ENCODE data around the gene EIF5B. TPM values are rescaled to one million over a fixed set of nuclear protein-coding genes. Genes with fewer than 3 reads are reported as not detected.
"Not testable (repeated sequence)": the region's sequence is repeated elsewhere in the genome, so short reads cannot be mapped to it uniquely, and the experiment has no call there.

EIF5B gene
- total RNA-seq, 1 donor from 2014 or later: 57.4 TPM

DNA sequence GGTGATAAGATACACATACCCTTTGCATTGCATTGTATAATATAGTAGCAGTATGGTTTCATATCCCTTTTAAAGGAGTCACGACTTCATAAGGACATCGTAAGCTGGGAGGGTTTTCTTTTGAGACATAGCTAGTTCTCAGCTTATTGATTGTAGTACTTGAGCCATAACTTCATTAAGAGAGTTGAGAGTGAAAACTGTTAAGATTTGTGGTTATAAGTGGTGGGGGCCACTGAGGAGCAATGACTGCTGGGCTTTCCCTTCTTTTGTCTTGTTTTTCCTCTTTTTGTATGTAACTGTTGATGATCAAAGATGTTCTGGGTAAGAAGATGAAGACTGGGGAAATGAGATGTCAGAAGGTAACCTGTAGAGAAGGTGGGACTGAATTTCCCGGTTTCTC is 11.0 kb downstream of the EIF5B start:
- TF ChIP-seq, protein P1, sequence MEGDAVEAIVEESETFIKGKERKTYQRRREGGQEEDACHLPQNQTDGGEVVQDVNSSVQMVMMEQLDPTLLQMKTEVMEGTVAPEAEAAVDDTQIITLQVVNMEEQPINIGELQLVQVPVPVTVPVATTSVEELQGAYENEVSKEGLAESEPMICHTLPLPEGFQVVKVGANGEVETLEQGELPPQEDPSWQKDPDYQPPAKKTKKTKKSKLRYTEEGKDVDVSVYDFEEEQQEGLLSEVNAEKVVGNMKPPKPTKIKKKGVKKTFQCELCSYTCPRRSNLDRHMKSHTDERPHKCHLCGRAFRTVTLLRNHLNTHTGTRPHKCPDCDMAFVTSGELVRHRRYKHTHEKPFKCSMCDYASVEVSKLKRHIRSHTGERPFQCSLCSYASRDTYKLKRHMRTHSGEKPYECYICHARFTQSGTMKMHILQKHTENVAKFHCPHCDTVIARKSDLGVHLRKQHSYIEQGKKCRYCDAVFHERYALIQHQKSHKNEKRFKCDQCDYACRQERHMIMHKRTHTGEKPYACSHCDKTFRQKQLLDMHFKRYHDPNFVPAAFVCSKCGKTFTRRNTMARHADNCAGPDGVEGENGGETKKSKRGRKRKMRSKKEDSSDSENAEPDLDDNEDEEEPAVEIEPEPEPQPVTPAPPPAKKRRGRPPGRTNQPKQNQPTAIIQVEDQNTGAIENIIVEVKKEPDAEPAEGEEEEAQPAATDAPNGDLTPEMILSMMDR (IDR thresholded peaks at IDR 0.05; ENCODE audit: partially characterized antibody, unreplicated experiment): no peak
- no peak for DNase-seq
- H3K36me3 Mint-ChIP-seq (ENCODE audit: unreplicated experiment): no peaks in the 10 kb centered on the region
- no peaks in the 10 kb centered on the region for H3K9me3 Mint-ChIP-seq (ENCODE audit: unreplicated experiment)
- H3K27ac Mint-ChIP-seq (ENCODE audit: unreplicated experiment): no peak overlapping the region
- no peak overlapping the region for H3K4me3 Mint-ChIP-seq (ENCODE audit: unreplicated experiment)
- H3K27me3 Mint-ChIP-seq (ENCODE audit: unreplicated experiment): no peaks in the 10 kb centered on the region
- no peaks in the 10 kb centered on the region for H3K4me1 Mint-ChIP-seq (ENCODE audit: low read depth, unreplicated experiment)

DNA sequence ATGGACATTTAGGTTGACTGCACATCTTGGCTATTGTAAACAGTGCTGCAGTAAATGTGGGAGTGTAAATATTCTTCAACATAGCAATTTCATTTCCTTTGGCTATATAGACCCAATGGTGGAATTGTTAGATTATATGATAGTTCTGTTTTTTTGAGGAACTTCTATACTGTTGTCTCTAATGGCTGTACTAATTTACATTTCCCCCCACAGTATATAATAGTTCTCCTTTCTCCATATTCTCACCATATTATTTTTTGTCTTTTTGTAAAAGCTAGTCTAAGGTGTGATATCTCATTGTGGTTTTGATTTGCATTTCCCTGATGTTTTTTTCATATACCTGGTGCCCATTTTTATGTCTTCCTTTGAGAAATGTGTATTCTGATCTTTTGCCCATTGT is 13.0 kb downstream of the EIF5B start:
- TF ChIP-seq, protein P1 (IDR thresholded peaks at IDR 0.05; ENCODE audit: partially characterized antibody, unreplicated experiment): no peak
- DNase-seq: no peak
- Mint-ChIP-seq H3K9me3 (ENCODE audit: unreplicated experiment) (no peaks in the 10 kb centered on the region), H3K27ac (ENCODE audit: unreplicated experiment) (no peak overlapping the region), H3K36me3 (ENCODE audit: unreplicated experiment) (no peaks in the 10 kb centered on the region), H3K27me3 (ENCODE audit: unreplicated experiment) (no peaks in the 10 kb centered on the region), H3K4me3 (ENCODE audit: unreplicated experiment) (no peak overlapping the region), H3K4me1 (ENCODE audit: low read depth, unreplicated experiment) (no peaks in the 10 kb centered on the region)

DNA sequence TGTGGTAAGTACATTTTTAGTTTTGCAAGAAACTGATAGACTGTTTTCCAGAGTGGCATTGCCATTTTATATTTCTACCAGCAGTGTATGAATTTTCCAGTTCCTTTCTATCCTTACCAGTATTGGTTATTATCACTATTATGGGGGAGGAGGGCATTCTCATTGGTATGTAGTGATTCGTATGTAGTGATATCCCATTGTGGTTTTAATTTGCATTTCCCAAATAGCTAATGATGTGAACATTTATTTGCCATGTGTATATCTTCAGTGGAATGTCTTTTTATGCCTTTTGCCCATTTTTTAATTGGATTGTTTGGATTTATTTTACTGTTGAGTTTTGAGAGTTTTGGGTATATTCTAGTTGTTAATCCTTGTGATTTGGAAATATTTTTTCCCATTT is 16.9 kb downstream of the EIF5B start:
- no peak for DNase-seq
- Mint-ChIP-seq H3K9me3 (ENCODE audit: unreplicated experiment) (no peaks in the 10 kb centered on the region), H3K36me3 (ENCODE audit: unreplicated experiment) (no peaks in the 10 kb centered on the region), H3K4me3 (ENCODE audit: unreplicated experiment) (no peak overlapping the region), H3K27ac (ENCODE audit: unreplicated experiment) (no peak overlapping the region), H3K4me1 (ENCODE audit: low read depth, unreplicated experiment) (peaks cover 8% of the 10 kb centered on the region), H3K27me3 (ENCODE audit: unreplicated experiment) (no peaks in the 10 kb centered on the region)
- TF ChIP-seq, protein P1 (IDR thresholded peaks at IDR 0.05; ENCODE audit: partially characterized antibody, unreplicated experiment): no peak

DNA sequence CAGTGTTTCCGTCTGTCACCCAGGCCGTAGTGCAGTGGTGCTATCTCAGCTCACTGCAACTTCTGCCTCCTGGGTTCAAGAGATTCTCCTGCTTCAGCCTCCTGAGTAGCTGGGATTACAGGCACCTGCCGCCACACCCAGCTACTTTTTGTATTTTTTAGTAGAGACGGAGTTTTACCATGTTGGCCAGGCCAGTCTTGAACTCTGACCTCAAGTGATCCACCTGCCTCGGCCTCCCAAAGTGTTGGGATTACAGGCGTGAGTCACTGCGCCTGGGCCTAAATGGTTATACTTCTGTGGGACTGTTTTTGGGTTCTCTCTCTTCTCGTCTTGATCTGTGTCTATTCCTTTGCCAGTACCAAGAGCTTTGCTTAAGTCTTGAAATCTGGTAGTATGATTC is 17.6 kb downstream of the EIF5B start:
- not testable (repeated sequence) for DNase-seq; H3K4me3 Mint-ChIP-seq (ENCODE audit: unreplicated experiment); H3K4me1 Mint-ChIP-seq (ENCODE audit: low read depth, unreplicated experiment); H3K36me3 Mint-ChIP-seq (ENCODE audit: unreplicated experiment); H3K9me3 Mint-ChIP-seq (ENCODE audit: unreplicated experiment); H3K27ac Mint-ChIP-seq (ENCODE audit: unreplicated experiment); H3K27me3 Mint-ChIP-seq (ENCODE audit: unreplicated experiment)

DNA sequence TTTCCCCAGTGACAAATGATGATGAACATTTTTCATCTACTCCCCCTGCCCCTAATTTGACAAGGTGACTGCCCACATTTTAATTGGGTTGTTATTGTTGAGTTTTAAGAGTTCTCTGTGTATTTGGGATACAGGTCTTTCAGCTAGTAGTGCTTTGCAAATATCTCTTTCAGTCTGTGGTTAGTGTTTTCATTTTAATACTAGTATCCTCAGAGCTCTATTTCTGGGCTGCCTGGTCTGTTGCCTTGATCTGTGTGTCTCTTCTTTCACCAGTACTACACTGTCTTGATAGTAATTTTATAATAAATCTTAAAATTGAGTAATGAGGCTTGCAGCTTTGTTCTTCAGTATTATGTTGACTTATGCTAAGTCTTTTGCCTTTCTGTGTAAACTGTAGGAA is 19.7 kb downstream of the EIF5B start:
- TF ChIP-seq, protein P1 (IDR thresholded peaks at IDR 0.05; ENCODE audit: partially characterized antibody, unreplicated experiment): no peak
- H3K9me3 Mint-ChIP-seq (ENCODE audit: unreplicated experiment): no peaks in the 10 kb centered on the region
- peaks cover 8% of the 10 kb centered on the region for H3K4me1 Mint-ChIP-seq (ENCODE audit: low read depth, unreplicated experiment)
- no peak overlapping the region for H3K4me3 Mint-ChIP-seq (ENCODE audit: unreplicated experiment)
- no peaks in the 10 kb centered on the region for H3K36me3 Mint-ChIP-seq (ENCODE audit: unreplicated experiment)
- H3K27me3 Mint-ChIP-seq (ENCODE audit: unreplicated experiment): no peaks in the 10 kb centered on the region
- DNase-seq: no peak
- no peak overlapping the region for H3K27ac Mint-ChIP-seq (ENCODE audit: unreplicated experiment)

DNA sequence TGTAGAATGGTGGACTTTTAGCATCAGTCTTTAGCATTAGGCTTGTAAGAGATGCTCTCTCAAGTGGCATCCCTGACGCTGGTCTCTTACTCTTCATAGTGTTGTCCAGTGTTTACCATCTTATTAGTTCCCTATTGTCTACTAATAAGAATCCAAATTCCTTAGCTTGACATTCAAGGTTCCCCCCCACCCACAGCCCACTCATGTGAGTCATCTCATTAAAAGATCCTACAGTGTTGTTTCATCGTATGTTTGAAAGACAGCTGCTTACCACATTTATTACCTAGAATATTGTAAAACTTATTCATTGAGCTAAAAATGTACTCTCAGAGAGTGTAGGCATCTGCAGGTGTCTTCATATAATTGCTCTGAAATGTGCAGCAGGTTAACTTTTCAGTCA is 28.5 kb downstream of the EIF5B start:
- Mint-ChIP-seq H3K27ac (ENCODE audit: unreplicated experiment) (no peak overlapping the region), H3K4me1 (ENCODE audit: low read depth, unreplicated experiment) (no peaks in the 10 kb centered on the region), H3K27me3 (ENCODE audit: unreplicated experiment) (no peaks in the 10 kb centered on the region), H3K4me3 (ENCODE audit: unreplicated experiment) (no peak overlapping the region), H3K9me3 (ENCODE audit: unreplicated experiment) (no peaks in the 10 kb centered on the region), H3K36me3 (ENCODE audit: unreplicated experiment) (no peaks in the 10 kb centered on the region)
- no peak for DNase-seq
- TF ChIP-seq, protein P1 (IDR thresholded peaks at IDR 0.05; ENCODE audit: partially characterized antibody, unreplicated experiment): no peak

DNA sequence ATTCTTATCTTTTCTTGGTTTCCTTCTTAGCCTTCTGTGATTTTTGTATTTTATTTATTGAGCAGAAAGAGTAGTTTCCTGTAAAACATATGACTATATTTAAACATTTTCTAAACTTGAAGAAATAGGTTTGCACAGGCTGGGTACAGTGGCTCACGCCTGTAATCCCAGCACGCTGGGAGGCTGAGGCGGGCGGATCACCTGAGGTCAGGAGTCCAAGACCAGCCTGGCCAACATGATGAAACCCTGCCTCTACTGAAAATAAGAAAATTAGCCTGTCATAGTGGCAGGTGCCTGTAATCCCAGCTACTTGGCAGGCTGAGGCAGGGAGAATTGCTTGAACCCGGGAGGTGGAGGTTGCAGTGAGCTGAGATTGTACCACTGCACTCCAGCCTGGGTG is 31.7 kb downstream of the EIF5B start:
- H3K4me3 Mint-ChIP-seq (ENCODE audit: unreplicated experiment); H3K4me1 Mint-ChIP-seq (ENCODE audit: low read depth, unreplicated experiment); H3K27me3 Mint-ChIP-seq (ENCODE audit: unreplicated experiment); H3K27ac Mint-ChIP-seq (ENCODE audit: unreplicated experiment); DNase-seq; H3K9me3 Mint-ChIP-seq (ENCODE audit: unreplicated experiment): not testable (repeated sequence)
- peaks cover 11% of the 10 kb centered on the region for H3K36me3 Mint-ChIP-seq (ENCODE audit: unreplicated experiment)

Data from glutamatergic neuron (in vitro differentiated cells).